ENCODE measurements around the gene GPLD1.
A peak's percentile ranks its signal among the peaks of the same experiment; 100 is the strongest.
"Not testable (repeated sequence)": the region's sequence is repeated elsewhere in the genome, so short reads cannot be mapped to it uniquely, and the experiment has no call there.

The GPLD1 gene

GRCh38 chr6:24410622-24411021 is 78.8 kb downstream of the GPLD1 start:
- DNase-seq, result no peak

DNA sequence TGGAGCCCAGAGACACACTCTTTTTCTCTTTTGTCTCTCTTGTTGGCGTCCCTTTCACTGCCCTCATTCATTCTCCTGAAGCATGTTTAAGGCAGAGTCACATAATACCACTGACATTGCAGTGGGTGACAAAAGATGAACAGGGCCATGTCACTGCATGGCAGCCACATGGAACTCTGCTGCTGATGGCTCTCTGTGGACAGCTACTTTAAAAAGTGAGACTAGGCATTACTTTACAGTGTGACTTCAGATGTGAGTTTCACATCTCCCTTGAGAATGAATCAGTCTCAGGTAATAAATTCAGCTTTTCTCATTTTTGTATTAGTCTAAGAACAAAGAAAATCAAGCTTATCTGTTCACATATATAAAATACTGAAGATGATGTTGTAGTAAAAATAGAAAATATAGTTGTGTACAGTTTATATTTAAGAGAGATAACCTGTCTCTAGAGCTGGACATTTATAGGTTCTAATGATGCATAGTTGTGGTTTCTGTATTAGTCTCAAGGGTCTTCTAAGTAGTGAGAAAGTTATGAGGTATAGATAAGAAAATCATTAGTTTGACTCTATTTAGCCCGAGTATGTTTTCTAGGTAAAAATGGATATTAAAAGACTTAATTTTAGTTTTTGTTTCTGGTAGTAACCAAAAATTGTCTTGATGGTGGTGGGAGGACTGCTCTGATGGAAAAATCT is 80.5 kb downstream of the GPLD1 start:
- no peak for DNase-seq

- DNase-seq, result no peak
Measured at GRCh38 chr6:24405262-24405661, 84.1 kb downstream of the GPLD1 start.

GRCh38 chr6:24403501-24403824 is 85.9 kb downstream of the GPLD1 start:
- DNase-seq, result peak in 1 of 2 experiments; percentile 43

GRCh38 chr6:24402697-24403500 is 86.5 kb downstream of the GPLD1 start, which contains the start of gene MRS2:
Gene MRS2 (plus strand): TSS chr6:24402936. CDS start chr6:24403047, 111 bp downstream.
- peak; percentile 42 to 59 for DNase-seq

GRCh38 chr6:24401458-24401857 is 87.9 kb downstream of the GPLD1 start:
- no peak for DNase-seq

DNA sequence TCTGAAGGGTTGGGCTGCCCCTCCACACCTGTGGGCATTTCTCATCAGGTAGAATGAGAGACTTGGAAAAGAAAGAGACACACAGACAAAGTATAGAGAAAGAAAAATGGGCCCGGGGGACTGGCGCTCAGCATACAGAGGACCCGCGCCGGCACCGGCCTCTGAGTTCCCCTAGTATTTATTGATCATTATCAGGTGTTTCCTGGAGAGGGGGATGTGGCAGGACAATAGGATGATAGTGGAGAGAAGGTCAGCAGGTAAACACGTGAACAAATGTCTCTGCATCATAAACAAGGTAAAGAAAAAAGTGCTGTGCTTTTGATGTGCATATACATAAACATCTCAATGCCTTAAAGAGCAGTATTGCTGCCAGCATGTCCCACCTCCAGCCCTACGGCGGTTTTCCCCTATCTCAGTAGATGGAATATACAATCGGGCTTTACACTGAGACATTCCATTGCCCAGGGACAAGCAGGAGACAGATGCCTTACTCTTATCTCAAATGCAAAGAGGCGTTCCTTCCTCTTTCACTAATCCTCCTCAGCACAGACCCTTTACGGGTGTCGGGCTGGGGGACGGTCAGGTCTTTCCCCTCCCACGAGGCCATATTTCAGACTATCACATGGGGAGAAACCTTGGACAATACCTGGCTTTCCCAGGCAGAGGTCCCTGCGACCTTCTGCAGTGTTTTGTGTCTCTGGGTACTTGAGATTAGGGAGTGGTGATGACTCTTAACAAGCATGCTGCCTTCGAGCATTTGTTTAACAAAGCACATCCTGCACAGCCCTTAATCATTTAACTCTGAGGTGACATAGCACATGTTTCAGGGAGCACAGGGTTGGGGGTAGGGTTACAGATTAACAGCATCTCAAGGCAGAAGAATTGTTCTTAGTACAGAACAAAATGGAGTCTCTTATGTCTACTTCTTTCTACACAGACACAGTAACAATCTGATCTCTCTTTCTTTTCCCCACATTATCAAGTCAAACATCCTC is 89.0 kb downstream of the GPLD1 start:
- not testable (repeated sequence) for DNase-seq

GRCh38 chr6:24397631-24398030 is 91.7 kb downstream of the GPLD1 start:
- DNase-seq, result no peak

- DNase-seq, result no peak
Measured at GRCh38 chr6:24396824-24397223, 92.6 kb downstream of the GPLD1 start.

GRCh38 chr6:24394780-24395437 is 94.5 kb downstream of the GPLD1 start:
- peak; percentile 34 to 36 for DNase-seq

- DNase-seq, result no peak
Measured at GRCh38 chr6:24394061-24394779, 95.2 kb downstream of the GPLD1 start.

GRCh38 chr6:24391756-24392405 is 97.5 kb downstream of the GPLD1 start:
- DNase-seq, result no peak

DNA sequence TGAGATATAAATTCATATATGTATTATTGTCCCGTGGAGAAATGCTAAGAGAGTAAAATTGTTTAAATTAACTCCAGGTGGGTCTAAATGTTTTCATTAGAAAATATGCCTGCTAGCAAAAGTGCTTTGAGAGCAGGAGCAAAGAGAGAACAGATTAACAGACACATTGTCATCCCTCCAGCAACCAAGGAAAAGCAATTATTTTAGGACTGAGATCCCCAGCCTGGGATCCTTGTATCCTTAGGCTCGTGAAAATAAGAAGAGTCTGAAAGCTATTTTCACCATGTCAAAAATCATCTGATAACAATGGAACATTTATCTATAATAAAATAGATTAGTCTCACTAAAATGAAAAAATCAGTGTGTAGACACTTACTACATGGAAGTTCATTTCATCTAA is 98.2 kb downstream of the GPLD1 start:
- no peak for DNase-seq

- DNase-seq, result no peak
Measured at GRCh38 chr6:24387818-24388217, 101.6 kb downstream of the GPLD1 start.

DNA sequence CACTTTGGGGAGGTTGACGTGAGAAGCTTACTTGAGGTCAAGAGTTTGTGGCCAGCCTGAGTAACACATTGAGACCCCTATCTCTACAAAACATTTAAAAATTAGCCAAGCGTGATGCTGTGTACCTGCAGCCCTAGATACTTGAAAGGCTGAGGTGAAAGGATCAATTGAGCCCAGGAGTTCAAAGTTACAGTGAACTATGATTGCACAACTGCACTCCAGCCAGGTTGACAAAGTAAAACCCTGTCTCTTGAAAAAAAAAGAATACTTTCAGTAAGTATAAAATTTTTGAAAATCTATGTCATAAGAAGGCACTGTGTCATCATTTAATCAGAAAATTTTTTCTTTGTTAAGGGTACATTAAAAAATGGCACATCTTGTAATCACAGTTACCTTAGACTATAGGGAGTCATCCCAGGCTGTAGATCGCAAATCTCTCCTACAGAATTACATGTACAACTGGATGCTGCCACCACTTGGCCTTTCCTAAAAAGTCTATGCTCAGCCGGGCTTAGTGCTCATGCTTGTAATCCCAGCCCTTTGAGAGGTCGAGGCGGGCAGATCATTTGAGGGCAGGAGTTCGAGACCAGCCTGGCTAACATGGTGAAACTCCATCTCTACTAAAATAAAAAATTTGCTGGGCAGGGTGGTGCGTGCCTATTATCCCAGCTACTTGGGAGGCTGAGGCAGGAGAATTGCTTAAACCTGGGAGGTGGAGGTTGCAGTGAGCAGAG is 103.7 kb downstream of the GPLD1 start:
- no peak for DNase-seq

DNA sequence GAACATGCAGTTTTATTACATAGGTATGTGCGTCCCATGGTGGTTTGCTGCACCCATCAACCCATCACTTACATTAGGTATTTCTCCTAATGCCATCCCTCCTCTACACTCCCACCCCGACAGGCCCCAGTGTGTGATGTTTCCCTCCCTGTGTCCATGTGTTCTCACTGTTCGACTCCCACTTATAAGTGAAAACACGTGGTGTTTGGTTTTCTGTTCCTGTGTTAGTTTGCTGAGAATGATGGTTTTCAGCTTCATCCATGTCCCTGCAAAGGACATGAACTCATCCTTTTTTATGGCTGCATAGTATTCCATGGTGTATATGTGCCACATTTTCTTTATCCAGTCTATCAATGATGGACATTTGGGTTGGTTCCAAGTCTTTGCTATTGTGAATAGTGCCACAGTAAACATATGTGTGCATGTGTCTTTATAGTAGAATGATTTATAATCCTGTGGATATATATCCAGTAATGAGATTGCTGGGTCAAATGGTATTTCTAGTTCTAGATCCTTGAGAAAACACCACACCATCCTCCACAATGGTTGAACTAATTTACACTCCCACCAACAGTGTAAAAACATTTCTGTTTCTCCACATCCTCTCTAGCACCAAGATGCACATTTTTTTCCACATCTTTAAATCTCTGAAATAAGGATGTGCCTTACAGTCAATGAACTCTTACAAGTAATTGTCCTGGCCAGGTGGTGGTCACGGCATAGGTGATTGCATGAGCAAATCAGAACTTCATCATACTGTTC is 104.8 kb downstream of the GPLD1 start:
- DNase-seq, result not testable (repeated sequence)

DNA sequence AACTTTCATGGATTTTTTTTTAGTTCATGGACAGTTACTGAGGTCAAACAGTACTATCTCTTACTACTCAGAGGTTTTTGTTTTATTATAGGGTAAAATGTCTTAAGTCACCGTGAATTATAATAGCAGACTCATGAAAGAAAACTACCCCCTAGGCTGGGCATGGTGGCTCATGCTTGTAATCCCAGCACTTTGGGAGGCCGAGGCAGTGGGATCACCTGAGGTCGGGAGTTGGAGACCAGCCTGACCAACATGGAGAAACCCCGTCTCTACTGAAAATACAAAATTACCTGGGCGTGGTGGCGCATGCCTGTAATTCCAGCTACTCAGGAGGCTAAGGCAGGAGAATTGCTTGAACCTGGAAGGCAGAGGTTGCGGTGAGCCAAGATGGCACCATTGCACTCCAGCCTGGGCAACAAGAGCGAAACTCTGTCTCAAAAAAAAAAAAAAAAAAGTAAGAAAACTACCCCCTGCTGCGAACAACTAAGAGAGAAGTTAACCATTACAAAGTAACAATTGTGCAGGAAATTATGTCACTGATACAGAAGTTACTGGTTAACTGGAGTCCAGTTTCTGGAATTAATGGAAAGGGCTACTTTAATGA is 106.4 kb downstream of the GPLD1 start:
- DNase-seq, result not testable (repeated sequence)

GRCh38 chr6:24382220-24382540 is 107.2 kb downstream of the GPLD1 start:
- no peak for DNase-seq

DNA sequence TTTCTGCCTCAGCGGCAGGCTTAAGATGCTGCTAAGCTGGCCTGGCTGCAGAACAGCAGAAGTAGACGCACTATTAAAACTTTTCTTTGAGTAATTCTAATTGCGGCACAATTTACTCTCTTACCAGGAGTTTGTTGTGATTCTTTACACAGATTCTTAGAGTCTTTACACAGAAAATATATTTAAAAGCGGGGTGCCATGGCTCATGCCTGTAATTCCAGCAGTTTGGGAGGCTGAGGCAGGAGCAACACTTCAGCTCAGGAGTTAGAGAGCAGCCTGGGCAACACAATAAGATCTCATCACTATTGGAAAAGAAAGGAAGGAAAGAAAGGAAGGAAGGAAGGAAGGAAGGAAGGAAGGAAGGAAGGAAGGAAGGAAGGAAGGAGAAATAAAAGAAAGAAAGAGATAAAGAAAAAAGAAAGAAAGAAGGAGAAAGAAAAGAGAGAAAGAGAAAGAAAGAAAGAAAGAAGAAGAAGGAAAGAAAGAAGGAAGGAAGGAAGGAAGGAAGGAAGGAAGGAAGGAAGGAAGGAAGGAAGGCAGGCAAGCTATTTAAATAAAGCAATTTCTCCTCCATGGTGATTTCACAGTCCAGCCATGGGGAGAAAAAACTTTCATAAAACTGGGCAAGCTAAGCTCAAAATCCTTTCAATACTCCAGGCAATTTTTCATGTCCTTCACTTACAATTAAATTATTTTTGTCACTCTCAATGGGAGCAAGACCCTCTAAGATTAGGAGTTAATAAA is 107.7 kb downstream of the GPLD1 start:
- DNase-seq, result no peak

All from Kasumi-1 (cell line).